Adipocyte (in vitro differentiated cells): Measurements from ENCODE around the gene MPST.

ENCODE experiments used
- DNase-seq: peaks from one replicate; pipeline ENCODE4 v3.0.0-alpha.2; 2015; ENCODE audit warnings: low read depth
- H3K27me3 ChIP-seq: replicated peaks from 2 replicates; pipeline ENCODE4 v1.7.0; 2013; ENCODE audit warnings: mild to moderate bottlenecking, low read length, moderate library complexity; ENCODE audit not compliant: control insufficient read depth, insufficient read depth
- H3K36me3 ChIP-seq: 2 replicates; pipeline ENCODE4 v1.7.0; 2013; ENCODE audit warnings: low read length, mild to moderate bottlenecking, moderate library complexity; ENCODE audit not compliant: control insufficient read depth, insufficient read depth, severe bottlenecking
- H3K4me1 ChIP-seq: 2 replicates; pipeline ENCODE4 v1.7.0; 2013; ENCODE audit warnings: mild to moderate bottlenecking, low read length, moderate library complexity; ENCODE audit not compliant: control insufficient read depth, insufficient read depth
- H3K4me3 ChIP-seq: 2 replicates; pipeline ENCODE4 v1.7.0; 2013; ENCODE audit warnings: mild to moderate bottlenecking, low read length, moderate library complexity
- H3K9ac ChIP-seq: 2 replicates; pipeline ENCODE4 v1.7.0; 2013; ENCODE audit warnings: mild to moderate bottlenecking, low read length, moderate library complexity
- H3K9me3 ChIP-seq: 2 replicates; pipeline ENCODE4 v1.7.0; 2013; ENCODE audit warnings: mild to moderate bottlenecking, low read length, moderate library complexity; ENCODE audit not compliant: control insufficient read depth

Gene MPST

GRCh38 chr22:37058917-37059701, 39.6 kb downstream of the MPST start:
- Histone ChIP-seq H3K36me3 (peaks cover 21% of the 10 kb centered on the region), H3K4me1 (no peaks in the 10 kb centered on the region), H3K9ac (no peak overlapping the region), H3K9me3 (no peaks in the 10 kb centered on the region), H3K27me3 (no peaks in the 10 kb centered on the region), H3K4me3 (no peak overlapping the region)
- no peak for DNase-seq

- Histone ChIP-seq H3K9me3 (no peaks in the 10 kb centered on the region), H3K4me3 (no peak overlapping the region), H3K27me3 (no peaks in the 10 kb centered on the region), H3K36me3 (peaks cover 21% of the 10 kb centered on the region), H3K9ac (no peak overlapping the region), H3K4me1 (no peaks in the 10 kb centered on the region)
- DNase-seq, result no peak
Measured at GRCh38 chr22:37059876-37060449, 40.4 kb downstream of the MPST start.

GRCh38 chr22:37060801-37061610, 41.5 kb downstream of the MPST start:
- H3K4me3 ChIP-seq, result no peak overlapping the region
- no peaks in the 10 kb centered on the region for H3K9me3 ChIP-seq
- H3K9ac ChIP-seq, result no peak overlapping the region
- H3K4me1 ChIP-seq, result no peaks in the 10 kb centered on the region
- peaks cover 16% of the 10 kb centered on the region for H3K36me3 ChIP-seq
- DNase-seq, result no peak
- peaks cover 4% of the 10 kb centered on the region for H3K27me3 ChIP-seq

- H3K9ac ChIP-seq, result no peak overlapping the region
- no peaks in the 10 kb centered on the region for H3K9me3 ChIP-seq
- no peaks in the 10 kb centered on the region for H3K4me1 ChIP-seq
- H3K27me3 ChIP-seq, result peaks cover 9% of the 10 kb centered on the region
- no peak for DNase-seq
- no peak overlapping the region for H3K4me3 ChIP-seq
- H3K36me3 ChIP-seq, result peaks cover 10% of the 10 kb centered on the region
Measured at GRCh38 chr22:37061611-37062375, 42.3 kb downstream of the MPST start.

- no peaks in the 10 kb centered on the region for H3K4me1 ChIP-seq
- no peak overlapping the region for H3K9ac ChIP-seq
- peaks cover 12% of the 10 kb centered on the region for H3K27me3 ChIP-seq
- H3K4me3 ChIP-seq, result no peak overlapping the region
- H3K9me3 ChIP-seq, result no peaks in the 10 kb centered on the region
- peaks cover 4% of the 10 kb centered on the region for H3K36me3 ChIP-seq
- no peak for DNase-seq
Measured at GRCh38 chr22:37062376-37062675, 42.8 kb downstream of the MPST start.

GRCh38 chr22:37062702-37063381, 43.3 kb downstream of the MPST start:
- Histone ChIP-seq H3K9ac (no peak overlapping the region), H3K27me3 (peaks cover 17% of the 10 kb centered on the region), H3K4me3 (no peak overlapping the region), H3K9me3 (no peaks in the 10 kb centered on the region), H3K4me1 (no peaks in the 10 kb centered on the region), H3K36me3 (no peaks in the 10 kb centered on the region)
- DNase-seq, result no peak

- Histone ChIP-seq H3K36me3 (no peaks in the 10 kb centered on the region), H3K4me1 (no peaks in the 10 kb centered on the region), H3K9me3 (no peaks in the 10 kb centered on the region), H3K4me3 (no peak overlapping the region), H3K27me3 (peaks cover 26% of the 10 kb centered on the region), H3K9ac (no peak overlapping the region)
- DNase-seq, result no peak
Measured at GRCh38 chr22:37063431-37064420, 44.2 kb downstream of the MPST start.

GRCh38 chr22:37064553-37064952, 45.0 kb downstream of the MPST start:
- H3K4me1 ChIP-seq, result no peaks in the 10 kb centered on the region
- no peaks in the 10 kb centered on the region for H3K9me3 ChIP-seq
- no peak for DNase-seq
- peaks cover 31% of the 10 kb centered on the region for H3K27me3 ChIP-seq
- H3K4me3 ChIP-seq, result no peak overlapping the region
- no peaks in the 10 kb centered on the region for H3K36me3 ChIP-seq
- H3K9ac ChIP-seq, result no peak overlapping the region

GRCh38 chr22:37065180-37065579, 45.6 kb downstream of the MPST start:
- H3K4me1 ChIP-seq, result no peaks in the 10 kb centered on the region
- H3K4me3 ChIP-seq, result no peak overlapping the region
- no peaks in the 10 kb centered on the region for H3K36me3 ChIP-seq
- no peaks in the 10 kb centered on the region for H3K9me3 ChIP-seq
- peaks cover 38% of the 10 kb centered on the region for H3K27me3 ChIP-seq
- no peak overlapping the region for H3K9ac ChIP-seq
- no peak for DNase-seq

- H3K9me3 ChIP-seq, result no peaks in the 10 kb centered on the region
- H3K27me3 ChIP-seq, result peaks cover 43% of the 10 kb centered on the region
- H3K4me3 ChIP-seq, result no peak overlapping the region
- no peak for DNase-seq
- no peaks in the 10 kb centered on the region for H3K36me3 ChIP-seq
- H3K4me1 ChIP-seq, result no peaks in the 10 kb centered on the region
- no peak overlapping the region for H3K9ac ChIP-seq
Measured at GRCh38 chr22:37065961-37066360, 46.4 kb downstream of the MPST start.
